Loucy (cell line): ENCODE results near the gene HSPBP1.

Experiments used
- H2AFZ ChIP-seq: fragments of 200-600 bp; sonication (generic); 2 replicates; pipeline ENCODE4 v1.6.0; 2016; ENCODE audit warnings: antibody characterized with exemption, mild to moderate bottlenecking, low read length, moderate library complexity
- H3F3A ChIP-seq: fragments of 200-600 bp; 2 replicates; pipeline ENCODE4 v1.6.0; 2016; ENCODE audit warnings: antibody characterized with exemption, low read depth, mild to moderate bottlenecking
- H3K27me3 ChIP-seq: fragments of 200-600 bp; sonication (generic); 2 replicates; pipeline ENCODE4 v1.6.1; 2014; ENCODE audit warnings: low read length, mild to moderate bottlenecking; ENCODE audit not compliant: insufficient read depth, poor library complexity, severe bottlenecking
- H3K36me3 ChIP-seq: fragments of 200-600 bp; sonication (generic); 2 replicates; pipeline ENCODE4 v1.6.1; 2016; ENCODE audit warnings: low read length; ENCODE audit not compliant: insufficient read depth
- H3K4me1 ChIP-seq: fragments of 200-600 bp; sonication (generic); 2 replicates; pipeline ENCODE4 v1.5.1; 2014; ENCODE audit warnings: low read length, mild to moderate bottlenecking; ENCODE audit not compliant: insufficient read depth, poor library complexity, severe bottlenecking
- H3K4me2 ChIP-seq: fragments of 200-600 bp; sonication (generic); 2 replicates; pipeline ENCODE4 v1.6.0; 2014; ENCODE audit warnings: antibody characterized with exemption, low read length, low read depth, mild to moderate bottlenecking; ENCODE audit not compliant: poor library complexity, severe bottlenecking
- H3K4me3 ChIP-seq: fragments of 200-600 bp; sonication (generic); 2 replicates; pipeline ENCODE4 v1.5.1; 2014; ENCODE audit warnings: low read length, mild to moderate bottlenecking, mixed read lengths; ENCODE audit not compliant: poor library complexity, severe bottlenecking
- H3K79me2 ChIP-seq: fragments of 200-600 bp; sonication (generic); 2 replicates; pipeline ENCODE4 v1.6.1; 2014; ENCODE audit warnings: low read length; ENCODE audit not compliant: insufficient read depth
- H3K9ac ChIP-seq: fragments of 200-600 bp; sonication (generic); 2 replicates; pipeline ENCODE4 v1.6.0; 2014; ENCODE audit warnings: mild to moderate bottlenecking, low read depth, low read length, moderate library complexity; ENCODE audit not compliant: poor library complexity, severe bottlenecking
- H3K9me2 ChIP-seq: fragments of 200-600 bp; sonication (generic); replicated peaks from 2 replicates; pipeline ENCODE4 v1.6.1; 2016; ENCODE audit warnings: low read depth, low read length, mixed read lengths
- H3K9me3 ChIP-seq: fragments of 200-600 bp; sonication (generic); 2 replicates; pipeline ENCODE4 v1.6.1; 2014; ENCODE audit warnings: mild to moderate bottlenecking, antibody characterized with exemption, low read length, low read depth; ENCODE audit not compliant: insufficient read depth
- H4K20me1 ChIP-seq: fragments of 200-600 bp; sonication (generic); 2 replicates; pipeline ENCODE4 v1.6.0; 2014; ENCODE audit warnings: antibody characterized with exemption, low read length, mild to moderate bottlenecking; ENCODE audit not compliant: insufficient read depth, poor library complexity, severe bottlenecking
- EZH2phosphoT487 ChIP-seq: fragments of 200-600 bp; IDR thresholded peaks from 2 replicates; pipeline ENCODE4 v1.6.1; 2018; ENCODE audit warnings: antibody characterized with exemption, mild to moderate bottlenecking, moderate library complexity, borderline replicate concordance
- TF ChIP-seq, protein P1 (sequence below): fragments of 200-600 bp; sonication (generic); conservative IDR thresholded peaks from 2 replicates; pipeline ENCODE4 v1.5.1; 2014; ENCODE audit warnings: mild to moderate bottlenecking, antibody characterized with exemption, low read length

The HSPBP1 gene

DNA sequence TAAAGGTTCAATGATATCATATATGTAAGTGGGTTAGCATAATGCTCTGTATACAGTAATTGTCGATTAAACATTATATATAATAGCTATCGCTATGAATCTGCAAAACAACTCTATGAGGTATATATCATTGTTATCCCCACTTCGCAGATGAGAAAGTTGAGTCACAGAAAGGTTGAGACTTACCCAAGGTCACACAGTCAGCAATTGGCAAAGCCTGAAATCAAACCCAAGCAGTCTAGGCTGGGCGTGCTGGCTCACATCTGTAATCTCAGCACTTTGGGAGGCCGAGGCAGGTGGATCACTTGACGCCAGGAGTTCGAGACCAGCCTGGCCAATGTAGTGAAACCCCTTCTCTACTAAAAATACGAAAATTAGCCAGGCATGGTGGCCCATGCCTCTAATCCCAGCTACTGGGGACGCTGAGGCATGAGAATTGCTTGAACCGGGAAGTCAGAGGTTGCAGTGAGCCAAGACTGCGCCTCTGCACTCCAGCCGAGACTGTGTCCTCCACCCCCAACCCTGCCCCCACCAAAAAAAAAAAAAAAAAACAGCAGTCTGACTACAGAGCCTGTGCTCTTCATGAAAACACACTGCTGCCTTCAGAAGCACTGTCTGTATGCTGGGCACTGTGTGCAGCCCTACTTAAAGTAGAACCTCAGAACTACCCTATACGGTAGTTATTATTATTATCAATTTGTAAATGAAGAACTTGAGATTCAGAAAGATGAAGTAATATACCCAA lies 1.3 kb downstream of the HSPBP1 start:
- Histone ChIP-seq H3F3A (peaks cover 6% of the 10 kb centered on the region; the same call in 1 of the 2 replicates), H4K20me1 (no peaks in the 10 kb centered on the region), H3K9ac (peak overlapping the region; percentile 71), H3K4me2 (peak overlapping the region; percentile 80), H3K4me3 (peak overlapping the region; percentile 88), H3K36me3 (no peaks in the 10 kb centered on the region), H3K79me2 (peaks cover 17% of the 10 kb centered on the region), H3K4me1 (peaks cover 13% of the 10 kb centered on the region), H3K27me3 (no peaks in the 10 kb centered on the region), H2AFZ (no peak overlapping the region), H3K9me3 (no peaks in the 10 kb centered on the region), H3K9me2 (no peaks in the 10 kb centered on the region)
- TF ChIP-seq, protein P1, sequence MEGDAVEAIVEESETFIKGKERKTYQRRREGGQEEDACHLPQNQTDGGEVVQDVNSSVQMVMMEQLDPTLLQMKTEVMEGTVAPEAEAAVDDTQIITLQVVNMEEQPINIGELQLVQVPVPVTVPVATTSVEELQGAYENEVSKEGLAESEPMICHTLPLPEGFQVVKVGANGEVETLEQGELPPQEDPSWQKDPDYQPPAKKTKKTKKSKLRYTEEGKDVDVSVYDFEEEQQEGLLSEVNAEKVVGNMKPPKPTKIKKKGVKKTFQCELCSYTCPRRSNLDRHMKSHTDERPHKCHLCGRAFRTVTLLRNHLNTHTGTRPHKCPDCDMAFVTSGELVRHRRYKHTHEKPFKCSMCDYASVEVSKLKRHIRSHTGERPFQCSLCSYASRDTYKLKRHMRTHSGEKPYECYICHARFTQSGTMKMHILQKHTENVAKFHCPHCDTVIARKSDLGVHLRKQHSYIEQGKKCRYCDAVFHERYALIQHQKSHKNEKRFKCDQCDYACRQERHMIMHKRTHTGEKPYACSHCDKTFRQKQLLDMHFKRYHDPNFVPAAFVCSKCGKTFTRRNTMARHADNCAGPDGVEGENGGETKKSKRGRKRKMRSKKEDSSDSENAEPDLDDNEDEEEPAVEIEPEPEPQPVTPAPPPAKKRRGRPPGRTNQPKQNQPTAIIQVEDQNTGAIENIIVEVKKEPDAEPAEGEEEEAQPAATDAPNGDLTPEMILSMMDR: no peak
- TF ChIP-seq EZH2phosphoT487: no peak

DNA sequence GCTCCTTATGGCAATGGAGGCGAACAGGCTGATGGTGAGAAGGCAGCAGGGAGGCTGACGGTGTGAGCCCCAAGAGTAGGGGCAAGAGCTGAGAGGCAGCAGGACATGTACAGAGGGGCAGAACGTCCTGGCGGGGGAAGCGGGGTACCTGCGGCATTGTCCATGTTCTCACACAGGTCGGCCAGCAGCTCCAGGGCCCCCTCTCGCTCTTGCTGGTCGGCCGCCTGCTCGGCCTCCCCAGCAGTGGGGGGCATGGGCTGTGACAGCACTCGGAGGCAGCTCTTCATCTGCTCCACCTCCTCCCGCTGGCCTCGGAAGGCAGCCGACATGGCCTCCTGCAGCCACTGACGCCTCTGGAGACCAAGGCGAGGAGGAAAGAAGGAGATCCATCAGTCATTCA lies 2.4 kb downstream of the HSPBP1 start:
- peaks cover 6% of the 10 kb centered on the region; the same call in 1 of the 2 replicates for H3F3A ChIP-seq
- TF ChIP-seq EZH2phosphoT487: no peak
- TF ChIP-seq, protein P1: no peak
- no peak overlapping the region for H3K9ac ChIP-seq
- H3K9me3 ChIP-seq: no peaks in the 10 kb centered on the region
- no peak overlapping the region for H2AFZ ChIP-seq
- no peaks in the 10 kb centered on the region for H4K20me1 ChIP-seq
- H3K36me3 ChIP-seq: no peaks in the 10 kb centered on the region
- peaks cover 17% of the 10 kb centered on the region for H3K79me2 ChIP-seq
- H3K4me1 ChIP-seq: peaks cover 13% of the 10 kb centered on the region
- no peak overlapping the region for H3K4me2 ChIP-seq
- no peak overlapping the region for H3K4me3 ChIP-seq
- no peaks in the 10 kb centered on the region for H3K9me2 ChIP-seq
- no peaks in the 10 kb centered on the region for H3K27me3 ChIP-seq

DNA sequence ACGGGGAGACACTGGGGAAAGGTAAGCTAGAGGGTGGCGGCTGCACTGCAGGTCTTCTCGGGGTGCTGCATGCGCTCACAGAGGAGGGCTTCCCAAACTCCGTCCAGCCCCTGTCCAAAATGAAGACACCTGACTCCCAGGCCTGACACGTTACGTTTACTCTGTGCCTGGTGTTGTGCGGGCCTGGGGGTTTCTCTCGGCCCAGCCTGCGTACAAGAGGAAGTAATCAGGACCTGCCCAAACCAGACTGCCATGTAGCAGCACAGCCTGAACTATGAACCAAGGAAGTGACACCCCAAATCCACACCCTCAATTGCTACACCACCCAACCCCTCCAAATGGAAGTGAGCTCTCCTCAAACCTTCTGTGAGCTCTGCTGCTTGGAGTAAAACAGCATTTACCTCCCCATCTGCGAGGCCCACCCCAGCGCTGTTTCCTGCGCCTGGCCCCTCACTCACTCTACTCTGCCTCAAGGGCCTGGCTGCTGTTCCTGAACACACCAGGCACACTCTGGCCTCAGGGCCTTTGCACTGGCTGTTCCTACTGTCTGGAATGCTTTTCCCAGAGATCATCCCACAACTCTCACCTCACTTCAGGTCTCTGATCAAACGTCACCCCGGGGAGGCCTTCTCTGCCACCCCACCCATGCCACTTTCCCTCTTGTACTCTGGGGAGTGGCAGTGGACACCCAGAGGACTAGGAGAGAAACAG lies 3.0 kb downstream of the HSPBP1 start:
- Histone ChIP-seq H4K20me1 (no peaks in the 10 kb centered on the region), H3K9me3 (no peaks in the 10 kb centered on the region), H3K36me3 (no peaks in the 10 kb centered on the region), H3K9ac (no peak overlapping the region), H3K79me2 (peaks cover 17% of the 10 kb centered on the region), H3K4me3 (no peak overlapping the region), H3K4me2 (no peak overlapping the region), H3F3A (peaks cover 6% of the 10 kb centered on the region; the same call in 1 of the 2 replicates), H3K9me2 (no peaks in the 10 kb centered on the region), H2AFZ (no peak overlapping the region), H3K4me1 (peaks cover 13% of the 10 kb centered on the region), H3K27me3 (no peaks in the 10 kb centered on the region)
- TF ChIP-seq, protein P1: no peak
- TF ChIP-seq EZH2phosphoT487: no peak
